Suppressor macrophage treated with lipopolysaccharide for 1 hour (primary cell): ENCODE results near the gene MATN1.

ENCODE experiments used
- DNase-seq, 3 donors: peaks; one replicate each; pipeline ENCODE4 v3.0.0-alpha.2; 2020 to 2022

Gene MATN1

GRCh38 chr1:30730346-30731108, 7.1 kb upstream of the MATN1 start:
- no peak for DNase-seq

GRCh38 chr1:30729901-30730300, 6.5 kb upstream of the MATN1 start:
- DNase-seq, result no peak

GRCh38 chr1:30728832-30729638, 5.7 kb upstream of the MATN1 start:
- no peak for DNase-seq

GRCh38 chr1:30728340-30728739, 5.0 kb upstream of the MATN1 start:
- no peak for DNase-seq

- DNase-seq, result no peak
Measured at GRCh38 chr1:30727824-30728223, 4.4 kb upstream of the MATN1 start.

- DNase-seq, result no peak
Measured at GRCh38 chr1:30726773-30727684, 3.6 kb upstream of the MATN1 start.

GRCh38 chr1:30726236-30726635, 2.9 kb upstream of the MATN1 start:
- DNase-seq, result no peak

- DNase-seq, result no peak
Measured at GRCh38 chr1:30725450-30726095, 2.2 kb upstream of the MATN1 start.

- no peak for DNase-seq
Measured at GRCh38 chr1:30724655-30725421, 1.5 kb upstream of the MATN1 start.

GRCh38 chr1:30724175-30724574, 790 bp upstream of the MATN1 start:
- no peak for DNase-seq

GRCh38 chr1:30721812-30722537, 1.4 kb downstream of the MATN1 start:
- DNase-seq, result no peak

- DNase-seq, result no peak
Measured at GRCh38 chr1:30721341-30721793, 2.0 kb downstream of the MATN1 start.

- DNase-seq, result no peak
Measured at GRCh38 chr1:30720271-30721223, 2.8 kb downstream of the MATN1 start.

GRCh38 chr1:30719406-30720270, 3.7 kb downstream of the MATN1 start:
- peak; percentile 69 to 79 (median 79) for DNase-seq

GRCh38 chr1:30718636-30719405, 4.6 kb downstream of the MATN1 start:
- peak in 2 of 3 donors; percentile 31 to 99 for DNase-seq

- peak; percentile 99 to 100 (median 99) for DNase-seq
Measured at GRCh38 chr1:30718091-30718635, 5.2 kb downstream of the MATN1 start.

GRCh38 chr1:30716646-30717045, 6.7 kb downstream of the MATN1 start:
- no peak for DNase-seq

- DNase-seq, result no peak
Measured at GRCh38 chr1:30715886-30716285, 7.5 kb downstream of the MATN1 start.
